Vagina (tissue), 2 donors: ENCODE measurements around the gene PRR5L.

Source experiments
- POLR2A ChIP-seq, 2 donors: fragments of 450-650 bp; IDR thresholded peaks; one replicate each; pipeline ENCODE4 v1.6.1; 2017; ENCODE audit warnings: antibody characterized with exemption in 2 of 2, mild to moderate bottlenecking in 2 of 2, moderate library complexity in 2 of 2
- TF ChIP-seq, protein P1 (sequence below), 3 experiments: fragments of 450-650 bp in 2 of 3; fragments of 200-600 bp in 1 of 3; sonication (generic) in 1 of 3; IDR thresholded peaks; one replicate each; pipeline ENCODE4 v1.5.1; 2017 to 2019; ENCODE audit warnings: antibody characterized with exemption in 3 of 3, mild to moderate bottlenecking in 2 of 3, moderate library complexity in 2 of 3

DNA sequence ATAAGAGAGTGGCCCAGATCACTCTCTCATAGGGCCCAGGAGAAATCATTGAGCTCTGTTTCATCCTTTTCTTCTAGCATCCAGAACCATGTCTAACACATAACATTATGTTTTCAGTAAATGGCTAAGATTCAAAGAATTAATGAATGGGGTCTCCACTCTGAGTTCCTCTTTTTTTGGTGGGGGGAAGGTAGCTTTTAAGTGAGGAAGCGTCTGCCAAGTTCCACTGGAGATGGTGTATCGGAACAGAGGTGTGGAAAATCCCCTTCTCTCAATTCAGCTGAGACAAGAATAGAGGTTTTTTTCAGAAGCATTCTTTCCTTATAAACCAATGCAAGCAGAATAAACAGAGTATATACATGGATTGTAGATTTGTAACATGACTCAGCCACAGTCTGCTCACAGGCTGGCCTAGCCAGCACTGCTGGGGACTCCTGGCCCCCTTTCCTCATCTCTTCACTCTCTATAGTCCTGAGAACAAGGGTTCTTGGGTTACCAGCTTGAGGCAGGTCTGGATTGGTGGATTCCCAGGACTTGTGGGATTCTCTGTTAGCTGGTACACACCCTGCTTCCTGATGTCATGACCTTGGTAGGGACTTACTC is 116.8 kb downstream of the PRR5L start:
- TF ChIP-seq, protein P1, sequence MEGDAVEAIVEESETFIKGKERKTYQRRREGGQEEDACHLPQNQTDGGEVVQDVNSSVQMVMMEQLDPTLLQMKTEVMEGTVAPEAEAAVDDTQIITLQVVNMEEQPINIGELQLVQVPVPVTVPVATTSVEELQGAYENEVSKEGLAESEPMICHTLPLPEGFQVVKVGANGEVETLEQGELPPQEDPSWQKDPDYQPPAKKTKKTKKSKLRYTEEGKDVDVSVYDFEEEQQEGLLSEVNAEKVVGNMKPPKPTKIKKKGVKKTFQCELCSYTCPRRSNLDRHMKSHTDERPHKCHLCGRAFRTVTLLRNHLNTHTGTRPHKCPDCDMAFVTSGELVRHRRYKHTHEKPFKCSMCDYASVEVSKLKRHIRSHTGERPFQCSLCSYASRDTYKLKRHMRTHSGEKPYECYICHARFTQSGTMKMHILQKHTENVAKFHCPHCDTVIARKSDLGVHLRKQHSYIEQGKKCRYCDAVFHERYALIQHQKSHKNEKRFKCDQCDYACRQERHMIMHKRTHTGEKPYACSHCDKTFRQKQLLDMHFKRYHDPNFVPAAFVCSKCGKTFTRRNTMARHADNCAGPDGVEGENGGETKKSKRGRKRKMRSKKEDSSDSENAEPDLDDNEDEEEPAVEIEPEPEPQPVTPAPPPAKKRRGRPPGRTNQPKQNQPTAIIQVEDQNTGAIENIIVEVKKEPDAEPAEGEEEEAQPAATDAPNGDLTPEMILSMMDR (IDR thresholded peaks at IDR 0.05) = no peak
- TF ChIP-seq POLR2A (IDR thresholded peaks at IDR 0.05) = no peak
